ENCODE data around the gene DAPK2.
"Not testable (repeated sequence)": the region's sequence is repeated elsewhere in the genome, so short reads cannot be mapped to it uniquely, and the experiment has no call there.

Gene DAPK2

DNA sequence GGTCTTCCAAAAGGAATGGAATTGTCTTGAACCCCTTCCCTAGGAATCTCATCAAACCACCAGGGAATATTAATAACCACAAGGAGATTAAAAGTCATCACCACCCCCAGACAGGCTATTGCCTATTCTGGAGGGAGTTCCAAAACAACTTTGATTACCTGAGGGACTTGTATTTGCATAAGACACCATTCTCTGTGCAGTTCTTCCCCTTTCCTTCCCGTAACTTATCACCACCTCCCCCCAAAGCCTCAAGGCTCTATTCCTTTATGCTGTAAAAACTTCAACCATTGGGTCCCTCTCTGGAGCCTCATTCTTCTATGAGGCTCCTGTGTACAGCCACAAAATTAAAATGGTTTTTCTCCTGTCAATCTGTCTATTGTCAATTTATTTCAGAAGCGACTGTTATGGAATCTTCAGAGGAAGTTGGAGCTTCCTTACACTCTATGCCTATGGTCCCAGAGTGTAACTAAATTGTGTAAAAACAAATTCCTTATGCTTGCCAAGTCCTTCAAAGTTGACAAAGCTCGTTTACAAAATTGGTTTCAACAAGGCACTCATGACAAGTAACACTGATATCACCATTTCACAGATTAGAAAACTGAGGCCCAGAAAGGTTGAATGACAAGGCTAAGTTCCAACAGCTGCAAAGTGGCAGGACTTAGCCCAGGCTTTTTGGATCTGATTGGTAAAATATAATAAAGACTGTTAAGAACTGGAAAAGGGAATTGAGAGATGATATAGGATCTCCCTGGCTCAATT lies 144.2 kb downstream of the DAPK2 start:
- in situ Hi-C loops (cut with MboI; ENCODE audit: low sequenced_read_pairs): no loop called here

DNA sequence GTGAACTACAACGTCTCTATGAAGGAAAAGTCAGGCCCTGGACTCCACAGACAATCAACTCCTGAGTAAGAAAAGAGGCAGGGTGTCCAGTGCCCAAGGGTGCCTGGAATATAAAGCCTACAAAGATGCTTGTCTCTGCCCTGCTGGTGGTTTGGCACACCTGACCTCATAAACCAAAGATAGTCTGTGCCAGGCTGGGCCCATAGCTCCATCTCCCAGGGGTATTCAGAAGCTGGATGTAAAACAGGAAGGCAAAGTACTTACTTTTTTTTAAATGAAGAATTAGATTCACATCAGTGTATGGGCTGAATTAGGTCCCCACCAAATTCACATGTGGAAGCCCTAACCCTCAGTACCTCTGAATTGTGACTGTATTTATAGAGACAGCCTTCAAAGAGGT lies 146.0 kb downstream of the DAPK2 start:
- in situ Hi-C loops (cut with MboI; ENCODE audit: low sequenced_read_pairs): no loop called here

DNA sequence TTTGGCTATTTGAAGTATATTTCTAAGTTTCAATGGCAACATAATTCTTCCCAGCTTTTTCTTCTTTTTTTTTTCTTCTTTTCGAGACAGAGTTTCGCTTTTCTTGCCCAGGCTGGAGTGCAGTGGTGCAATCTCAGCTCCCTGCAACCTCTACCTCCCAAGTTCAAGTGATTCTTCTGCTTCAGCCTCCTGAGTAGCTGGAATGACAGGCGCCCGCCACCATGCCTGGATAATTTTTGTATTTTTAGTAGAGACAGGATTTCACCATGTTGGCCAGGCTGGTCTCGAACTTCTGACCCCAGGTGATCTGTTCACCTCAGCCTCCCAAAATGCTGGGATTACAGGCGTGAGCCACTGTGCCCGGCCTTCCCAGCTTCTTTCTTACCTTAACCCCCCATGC lies 146.7 kb downstream of the DAPK2 start:
- in situ Hi-C loops (cut with MboI; ENCODE audit: low sequenced_read_pairs): not testable (repeated sequence)

- in situ Hi-C loops (cut with MboI; ENCODE audit: low sequenced_read_pairs): no loop called here
Observed at GRCh38 chr15:63899193-63899592, 147.1 kb downstream of the DAPK2 start.

- in situ Hi-C loops (cut with MboI; ENCODE audit: low sequenced_read_pairs): no loop called here
Observed at GRCh38 chr15:63896336-63897115, 149.8 kb downstream of the DAPK2 start.

DNA sequence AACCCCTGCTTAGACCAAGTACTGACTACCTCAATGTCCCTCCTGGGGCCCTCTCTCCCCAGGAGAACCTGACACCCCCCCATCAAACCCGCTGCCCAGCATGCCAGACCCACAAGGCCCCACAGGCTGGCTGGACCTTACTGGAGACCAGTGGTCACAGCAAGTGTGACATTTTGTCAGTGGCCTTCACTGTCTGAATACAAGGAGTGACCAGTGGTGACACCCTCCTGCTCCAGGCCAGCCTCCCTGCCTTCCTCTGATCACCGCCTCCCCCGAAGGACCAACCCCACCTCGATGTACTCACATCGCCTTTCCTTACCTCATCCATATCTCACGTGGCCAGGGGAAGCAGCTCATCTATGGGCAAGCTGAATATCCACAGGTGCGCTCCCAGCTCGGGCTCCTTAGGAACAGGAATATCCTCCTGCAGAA lies 150.5 kb downstream of the DAPK2 start:
- in situ Hi-C loops (cut with MboI; ENCODE audit: low sequenced_read_pairs): no loop called here

DNA sequence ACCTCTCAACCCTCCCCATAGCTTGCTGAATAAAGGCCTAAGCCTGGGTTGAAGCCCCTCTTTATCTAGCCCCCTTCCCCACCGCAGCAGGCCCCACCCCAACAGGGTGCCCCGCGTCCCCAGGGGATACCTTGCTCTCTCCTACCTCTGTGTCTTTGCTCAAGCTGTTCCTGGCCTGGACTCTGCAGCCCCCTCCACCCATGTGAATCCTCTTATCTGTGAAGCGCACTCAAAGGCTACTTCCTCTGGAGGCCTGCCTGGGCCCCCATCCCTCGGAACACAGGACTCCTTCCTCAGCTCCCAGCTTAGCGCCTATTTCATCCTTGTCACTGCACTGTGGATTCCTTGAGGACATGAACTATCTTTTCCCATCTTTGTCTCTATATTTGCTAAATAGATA lies 151.1 kb downstream of the DAPK2 start:
- in situ Hi-C loops (cut with MboI; ENCODE audit: low sequenced_read_pairs): no loop called here

- in situ Hi-C loops (cut with MboI; ENCODE audit: low sequenced_read_pairs): no loop called here
Observed at GRCh38 chr15:63894662-63894949, 151.7 kb downstream of the DAPK2 start.

GRCh38 chr15:63893866-63894661 lies 152.2 kb downstream of the DAPK2 start:
- in situ Hi-C loops (cut with MboI; ENCODE audit: low sequenced_read_pairs): no loop called here

- in situ Hi-C loops (cut with MboI; ENCODE audit: low sequenced_read_pairs): no loop called here
Observed at GRCh38 chr15:63892794-63893441, 153.4 kb downstream of the DAPK2 start.

DNA sequence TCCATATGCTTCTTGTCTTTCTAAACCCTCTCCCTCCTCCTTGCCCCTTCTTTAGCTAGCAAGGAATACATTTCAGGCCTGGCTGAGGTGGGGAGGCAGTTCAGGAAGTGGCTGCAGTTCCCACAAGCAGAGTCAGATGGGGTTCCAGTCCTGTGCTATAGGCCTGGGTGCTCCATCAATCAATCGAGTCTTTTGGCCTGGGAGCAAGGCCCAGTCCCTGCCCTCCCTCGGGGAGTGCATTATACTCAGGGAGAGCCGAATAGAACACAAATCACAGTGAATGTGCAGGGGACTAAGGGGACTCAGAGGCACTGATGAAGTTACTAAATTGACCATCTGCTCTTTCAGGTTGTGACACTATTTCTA lies 154.5 kb downstream of the DAPK2 start:
- in situ Hi-C loops (cut with MboI; ENCODE audit: low sequenced_read_pairs): no loop called here

DNA sequence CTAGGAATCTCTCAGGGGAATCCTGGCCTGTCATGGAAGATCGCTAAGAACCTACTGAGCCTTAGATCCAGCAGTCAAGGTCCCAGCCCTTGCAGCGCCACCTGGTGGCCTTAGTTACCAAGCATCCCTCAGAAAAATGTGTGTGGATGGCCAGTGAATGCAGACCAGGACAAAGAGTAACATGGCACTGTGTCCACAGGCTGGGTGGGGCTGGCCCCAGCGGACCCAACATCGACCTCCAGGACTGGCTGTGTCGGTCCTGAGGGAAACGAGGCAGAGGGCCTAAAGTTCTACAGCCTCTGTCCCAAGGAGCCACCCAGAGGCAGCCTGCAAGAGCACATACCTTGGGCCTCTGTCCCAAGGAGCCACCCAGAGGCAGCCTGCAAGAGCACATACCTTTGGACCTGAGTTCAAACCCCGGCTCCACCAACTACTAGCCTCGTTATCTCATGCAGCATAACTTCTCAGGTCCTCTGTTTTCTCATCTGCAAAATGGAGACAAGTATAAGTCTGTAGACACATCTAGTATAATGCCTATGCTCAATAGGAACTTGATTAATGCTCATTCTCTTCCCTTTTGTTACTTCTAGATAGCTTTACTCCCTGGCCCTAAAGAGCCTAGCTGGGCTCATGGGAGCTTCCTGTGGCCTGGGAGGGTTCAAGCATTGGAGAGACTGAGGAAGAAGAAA lies 155.1 kb downstream of the DAPK2 start:
- in situ Hi-C loops (cut with MboI; ENCODE audit: low sequenced_read_pairs): no loop called here

DNA sequence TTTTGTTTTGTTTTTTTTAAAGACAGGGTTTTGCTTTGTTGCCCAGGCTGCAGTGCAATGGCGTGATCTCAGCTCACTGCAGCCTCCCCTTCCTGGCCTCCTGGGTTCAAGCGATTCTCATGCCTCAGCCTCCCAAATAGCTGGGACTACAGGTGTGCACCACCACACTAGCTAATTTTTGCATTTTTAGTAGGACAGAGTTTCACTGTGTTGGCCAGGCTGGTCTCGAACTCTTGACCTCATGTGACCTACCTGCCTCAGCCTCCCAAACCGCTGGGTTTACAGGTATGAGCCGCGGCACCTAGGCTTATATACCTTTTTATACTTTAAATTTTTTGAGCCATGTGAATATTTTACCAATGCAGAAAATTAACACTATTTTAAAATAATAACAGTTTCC lies 155.7 kb downstream of the DAPK2 start:
- in situ Hi-C loops (cut with MboI; ENCODE audit: low sequenced_read_pairs): no loop called here

DNA sequence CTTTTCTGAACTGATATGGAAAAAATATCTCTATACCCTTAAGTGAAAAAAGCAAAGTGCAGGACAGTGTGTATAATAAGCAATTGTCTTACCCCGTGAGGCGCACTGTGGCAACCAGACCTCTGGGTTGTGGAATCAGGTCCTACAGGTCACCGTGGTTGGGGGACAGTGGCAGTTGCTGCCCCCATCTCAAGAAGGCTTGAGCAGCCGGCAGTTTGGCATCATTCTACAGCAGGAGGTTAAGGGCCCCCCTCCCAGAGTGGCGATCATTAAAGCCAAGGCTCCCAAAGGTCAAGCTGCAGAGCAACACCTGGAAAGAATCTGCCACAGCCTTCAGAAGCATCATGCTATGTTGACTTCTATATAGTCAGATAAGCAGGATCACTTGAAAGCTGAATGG lies 156.5 kb downstream of the DAPK2 start:
- in situ Hi-C loops (cut with MboI; ENCODE audit: low sequenced_read_pairs): no loop called here

GRCh38 chr15:63888823-63889222 lies 157.5 kb downstream of the DAPK2 start:
- in situ Hi-C loops (cut with MboI; ENCODE audit: low sequenced_read_pairs): no loop called here

GRCh38 chr15:63888146-63888545 lies 158.1 kb downstream of the DAPK2 start:
- in situ Hi-C loops (cut with MboI; ENCODE audit: low sequenced_read_pairs): no loop called here

GRCh38 chr15:63887630-63888029 lies 158.7 kb downstream of the DAPK2 start:
- in situ Hi-C loops (cut with MboI; ENCODE audit: low sequenced_read_pairs): no loop called here

DNA sequence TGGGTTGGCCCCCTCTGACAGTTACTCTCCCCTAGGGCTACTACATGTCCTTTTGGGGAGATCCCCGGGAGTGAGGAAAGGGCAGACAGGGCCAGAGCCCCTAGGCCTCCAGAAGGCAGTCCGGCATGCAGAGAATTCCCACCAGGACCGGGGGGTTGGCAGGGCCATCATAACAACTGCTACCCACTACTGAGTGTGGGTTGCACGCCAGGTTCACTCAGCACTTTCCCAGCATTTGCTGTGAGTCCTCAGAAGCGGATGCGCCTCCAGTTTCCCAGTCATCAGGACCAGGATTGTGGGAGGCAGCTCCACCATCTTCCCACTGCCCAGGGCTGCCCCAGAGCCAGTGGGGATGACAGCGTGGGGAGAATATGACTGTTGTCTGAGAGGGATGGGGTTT lies 161.3 kb downstream of the DAPK2 start:
- in situ Hi-C loops (cut with MboI; ENCODE audit: low sequenced_read_pairs): no loop called here

DNA sequence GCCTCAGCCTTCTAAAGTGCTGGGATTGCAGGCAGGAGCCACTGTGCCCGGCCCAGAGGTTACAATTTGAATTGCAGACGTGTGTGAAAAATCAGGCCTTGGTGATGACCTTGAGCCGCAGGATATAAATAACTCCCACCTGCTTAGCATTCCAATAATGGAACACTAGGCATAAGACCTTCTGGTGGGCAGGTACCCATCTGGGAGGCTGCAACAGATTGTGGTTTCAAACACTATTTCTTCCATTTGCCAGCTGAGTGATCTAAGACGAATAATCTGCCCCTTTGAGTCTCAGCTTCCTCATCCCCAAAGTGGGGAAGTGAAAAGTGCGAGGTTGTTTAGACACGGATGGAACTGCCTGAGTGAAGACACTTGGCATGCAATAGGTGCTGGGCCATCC lies 164.9 kb downstream of the DAPK2 start:
- in situ Hi-C loops (cut with MboI; ENCODE audit: low sequenced_read_pairs): no loop called here

DNA sequence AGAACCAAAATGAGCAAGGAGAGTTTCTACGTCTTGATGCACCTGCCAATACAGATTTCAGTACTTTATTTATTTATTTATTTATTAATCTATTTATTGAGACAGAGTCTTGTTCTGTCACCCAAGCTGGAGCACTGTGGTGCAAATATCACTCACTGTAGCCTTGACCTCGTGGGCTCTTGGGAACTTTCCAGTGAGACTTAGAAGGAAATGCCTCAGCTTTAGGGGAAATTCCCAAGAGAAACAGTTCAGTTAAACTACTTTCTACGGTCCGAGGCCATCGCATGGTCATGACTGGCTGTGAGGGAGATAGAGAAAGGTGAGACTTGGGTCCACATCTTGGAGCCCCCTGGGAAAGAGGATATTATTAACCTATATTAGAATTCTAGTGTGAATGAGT lies 165.5 kb downstream of the DAPK2 start:
- in situ Hi-C loops (cut with MboI; ENCODE audit: low sequenced_read_pairs): no loop called here

DNA sequence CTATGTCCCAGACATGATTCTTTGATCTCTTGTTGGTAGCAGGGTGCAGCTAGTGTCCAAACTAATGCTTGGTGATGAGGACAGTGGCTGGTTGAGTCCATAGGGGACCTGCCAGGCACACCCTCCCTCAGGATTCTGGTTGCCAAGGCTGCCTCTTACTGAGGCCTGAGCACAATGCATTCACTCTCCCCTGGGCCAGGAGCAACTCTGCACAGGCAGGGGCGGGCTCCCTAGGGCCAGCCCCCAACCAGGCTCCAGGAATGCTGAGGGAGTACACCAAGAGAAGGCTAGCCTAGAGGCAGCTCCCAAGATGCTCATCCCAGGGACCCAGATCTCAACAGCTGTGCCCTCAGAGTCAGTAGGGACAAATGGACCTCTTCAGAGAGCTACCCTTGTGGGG lies 166.3 kb downstream of the DAPK2 start:
- in situ Hi-C loops (cut with MboI; ENCODE audit: low sequenced_read_pairs): no loop called here
